H9 (cell line): ENCODE data around the gene NUP210. TPM values are rescaled to one million over a fixed set of nuclear protein-coding genes. Genes with fewer than 3 reads are reported as not detected.
A peak's percentile ranks its signal among the peaks of the same experiment; 100 is the strongest.

Experiments used
- DNase-seq: peaks from one replicate; pipeline ENCODE4 v3.0.0-alpha.2; 2017
- H2AFZ ChIP-seq: one replicate; pipeline ENCODE4 v1.6.1; 2013; ENCODE audit warnings: mild to moderate bottlenecking, low read length, control low read depth, moderate library complexity
- H2AK5ac ChIP-seq: 2 replicates; pipeline ENCODE4 v1.6.1; 2013; ENCODE audit warnings: low read length, control low read depth, mixed read lengths; ENCODE audit not compliant: insufficient read length
- H2BK120ac ChIP-seq: one replicate; pipeline ENCODE4 v1.6.1; 2013; ENCODE audit warnings: low read depth, mild to moderate bottlenecking, low read length, control low read depth, inconsistent platforms; ENCODE audit not compliant: poor library complexity, severe bottlenecking
- H2BK12ac ChIP-seq: 2 replicates; pipeline ENCODE4 v1.6.1; 2013; ENCODE audit warnings: low read length, control low read depth, mixed read lengths, low read depth; ENCODE audit not compliant: insufficient read length
- H2BK15ac ChIP-seq: 2 replicates; pipeline ENCODE4 v1.6.1; 2013; ENCODE audit warnings: low read depth, low read length, control low read depth
- H2BK20ac ChIP-seq: one replicate; pipeline ENCODE4 v1.6.1; 2013; ENCODE audit warnings: low read depth, mild to moderate bottlenecking, low read length, control low read depth, inconsistent platforms; ENCODE audit not compliant: poor library complexity, severe bottlenecking
- H2BK5ac ChIP-seq: 2 replicates; pipeline ENCODE4 v1.6.1; 2013; ENCODE audit warnings: low read length, control low read depth, mixed read lengths; ENCODE audit not compliant: insufficient read length
- H3K14ac ChIP-seq: 2 replicates; pipeline ENCODE4 v1.6.1; 2013; ENCODE audit warnings: low read length, control low read depth; ENCODE audit not compliant: insufficient read depth
- H3K18ac ChIP-seq: 2 replicates; pipeline ENCODE4 v1.6.1; 2013; ENCODE audit warnings: low read depth, mild to moderate bottlenecking, mixed read lengths, low read length, control low read depth; ENCODE audit not compliant: insufficient read length
- H3K23ac ChIP-seq: 2 replicates; pipeline ENCODE4 v1.6.1; 2013; ENCODE audit warnings: low read length, control low read depth, mixed read lengths, low read depth; ENCODE audit not compliant: insufficient read length
- H3K23me2 ChIP-seq: 2 replicates; pipeline ENCODE4 v1.6.1; 2013; ENCODE audit warnings: low read depth, mild to moderate bottlenecking, mixed read lengths, low read length, control low read depth; ENCODE audit not compliant: insufficient read length, poor library complexity, severe bottlenecking
- H3K27ac ChIP-seq: 2 replicates; pipeline ENCODE4 v1.5.1; 2013; ENCODE audit warnings: low read length, control low read depth, mixed read lengths, low read depth; ENCODE audit not compliant: insufficient read length
- H3K27me3 ChIP-seq: 2 replicates; pipeline ENCODE4 v1.6.1; 2013; ENCODE audit warnings: low read length, control low read depth, inconsistent platforms; ENCODE audit not compliant: insufficient read depth
- H3K4ac ChIP-seq: 2 replicates; pipeline ENCODE4 v1.6.1; 2013; ENCODE audit warnings: low read depth, mild to moderate bottlenecking, control low read depth, inconsistent platforms, low read length, moderate library complexity
- H3K4me1 ChIP-seq: 2 replicates; pipeline ENCODE4 v1.6.1; 2013; ENCODE audit warnings: low read length, control low read depth, inconsistent platforms; ENCODE audit not compliant: insufficient read depth
- H3K4me2 ChIP-seq: 2 replicates; pipeline ENCODE4 v1.6.1; 2013; ENCODE audit warnings: low read length, control low read depth, mixed read lengths; ENCODE audit not compliant: insufficient read length, insufficient read depth
- H3K56ac ChIP-seq: 2 replicates; pipeline ENCODE4 v1.6.1; 2013; ENCODE audit warnings: low read depth, mild to moderate bottlenecking, mixed read lengths, low read length, control low read depth; ENCODE audit not compliant: insufficient read length
- H3K79me1 ChIP-seq: 2 replicates; pipeline ENCODE4 v1.6.1; 2013; ENCODE audit warnings: low read depth, mild to moderate bottlenecking, moderate library complexity, low read length, control low read depth, inconsistent platforms; ENCODE audit not compliant: insufficient read depth, poor library complexity, severe bottlenecking
- H3K79me2 ChIP-seq: 2 replicates; pipeline ENCODE4 v1.6.1; 2013; ENCODE audit warnings: low read length, control low read depth, inconsistent platforms; ENCODE audit not compliant: insufficient read depth
- H3K9ac ChIP-seq: 2 replicates; pipeline ENCODE4 v1.6.1; 2013; ENCODE audit warnings: low read length, control low read depth, mixed read lengths; ENCODE audit not compliant: insufficient read length; ENCODE audit errors: extremely low read depth
- H3K9me3 ChIP-seq: one replicate; pipeline ENCODE4 v1.6.1; 2013; ENCODE audit warnings: low read depth, low read length, inconsistent platforms; ENCODE audit not compliant: control insufficient read depth
- H3T11ph ChIP-seq: one replicate; pipeline ENCODE4 v1.6.1; 2013; ENCODE audit warnings: mild to moderate bottlenecking, low read length, control low read depth, inconsistent platforms
- H4K20me1 ChIP-seq: one replicate; pipeline ENCODE4 v1.6.1; 2013; ENCODE audit not compliant: control insufficient read depth, insufficient read length, insufficient read depth
- H4K5ac ChIP-seq: 2 replicates; pipeline ENCODE4 v1.6.1; 2013; ENCODE audit warnings: low read depth, mild to moderate bottlenecking, mixed read lengths, low read length, control low read depth; ENCODE audit not compliant: insufficient read length
- H4K8ac ChIP-seq: replicated peaks from 2 replicates; pipeline ENCODE4 v1.6.1; 2013; ENCODE audit warnings: low read length, control low read depth, mixed read lengths, low read depth; ENCODE audit not compliant: insufficient read length
- H4K91ac ChIP-seq: 2 replicates; pipeline ENCODE4 v1.6.1; 2013; ENCODE audit warnings: low read depth, mild to moderate bottlenecking, moderate library complexity, mixed read lengths, low read length, control low read depth; ENCODE audit not compliant: insufficient read length
- H3K27ac Mint-ChIP-seq, 3 experiments: 2 replicates in 2 of 3; 3 replicates in 1 of 3; pipeline ENCODE4 v1.8.0; 2020 to 2021; ENCODE audit warnings: mixed read lengths in 3 of 3, mild to moderate bottlenecking in 1 of 3, moderate library complexity in 1 of 3
- H3K27me3 Mint-ChIP-seq: 2 replicates; pipeline ENCODE4 v1.8.0; 2021; ENCODE audit warnings: low read depth, mild to moderate bottlenecking, moderate library complexity, mixed read lengths
- H3K36me3 Mint-ChIP-seq, 3 experiments: 2 replicates in 2 of 3; 3 replicates in 1 of 3; pipeline ENCODE4 v1.8.0; 2020 to 2021; ENCODE audit warnings: low read depth in 3 of 3, mixed read lengths in 3 of 3; ENCODE audit not compliant: insufficient read depth in 1 of 3
- H3K4me1 Mint-ChIP-seq, 2 experiments: 2 replicates each; pipeline ENCODE4 v1.8.0; 2020; ENCODE audit warnings: mixed read lengths in 2 of 2
- H3K4me3 Mint-ChIP-seq, 2 experiments: 2 replicates in 1 of 2; 3 replicates in 1 of 2; pipeline ENCODE4 v1.8.0; 2020 to 2021; ENCODE audit warnings: mild to moderate bottlenecking in 2 of 2, mixed read lengths in 2 of 2, moderate library complexity in 1 of 2
- H3K9me3 Mint-ChIP-seq, 2 experiments: 2 replicates in 1 of 2; 3 replicates in 1 of 2; pipeline ENCODE4 v1.8.0; 2020; ENCODE audit warnings: mild to moderate bottlenecking in 2 of 2, mixed read lengths in 2 of 2, moderate library complexity in 1 of 2
- CTCF ChIP-seq: fragments of 200-600 bp; sonication (generic); conservative IDR thresholded peaks from 3 replicates; pipeline ENCODE4 v1.8.0; 2021; ENCODE audit warnings: antibody characterized with exemption, mild to moderate bottlenecking
- WGBS: extraction: QIAGEN DNeasy Blood & Tissue Kit; methylation state at CpG from one replicate; pipeline ENCODE4 v1.1.7; 2013; ENCODE audit warnings: missing lambda C conversion rate, low lambda C conversion rate, mixed read lengths; ENCODE audit not compliant: insufficient read length; ENCODE audit errors: extremely low coverage; 5-methylcytosine and 5-hydroxymethylcytosine counted together
- total RNA-seq: library from RNA; stranded (reverse); gene quantifications from 2 replicates; pipeline ENCODE4 v1.2.1, GENCODE V29; 2021

Gene NUP210
- total RNA-seq, 1 experiment from 2014 or later = 48.8 TPM

- H3K14ac ChIP-seq = no peak overlapping the region; the same call in 1 of the 2 replicates
- H4K8ac ChIP-seq = no peak overlapping the region
- no peak overlapping the region for H3K4me2 ChIP-seq
- no peak for DNase-seq
- no peak overlapping the region for H3K4ac ChIP-seq
- no peak overlapping the region for H3K23ac ChIP-seq
- H3K4me1 ChIP-seq = no peaks in the 10 kb centered on the region; the same call in 1 of the 2 replicates
- no peak overlapping the region for H2BK15ac ChIP-seq
- H3K9me3 ChIP-seq = no peaks in the 10 kb centered on the region
- H2AK5ac ChIP-seq = no peak overlapping the region
- no peak for TF ChIP-seq CTCF
- H3K27ac ChIP-seq = no peak overlapping the region
- H3K23me2 ChIP-seq = no peaks in the 10 kb centered on the region
- no peak overlapping the region for H3K4me3 Mint-ChIP-seq
- peaks cover 0 to 9% of the 10 kb centered on the region in 2 experiments; a peak in 2 of 4 replicates for H3K4me1 Mint-ChIP-seq
- no peak overlapping the region for H2BK20ac ChIP-seq
- H3K27me3 Mint-ChIP-seq = peaks cover 1% of the 10 kb centered on the region; the same call in 1 of the 2 replicates
- H4K5ac ChIP-seq = no peak overlapping the region
- peaks cover 28 to 46% (median 35%) of the 10 kb centered on the region in 3 experiments for H3K36me3 Mint-ChIP-seq
- no peak overlapping the region for H4K91ac ChIP-seq
- H3K79me2 ChIP-seq = no peaks in the 10 kb centered on the region
- no CpG with 5 or more reads among the region's 17 CpGs for WGBS
- no peaks in the 10 kb centered on the region for H3K27me3 ChIP-seq
- no peaks in the 10 kb centered on the region for H3K9me3 Mint-ChIP-seq
- H2BK5ac ChIP-seq = no peak overlapping the region
- no peak overlapping the region for H2BK120ac ChIP-seq
- no peak overlapping the region for H2BK12ac ChIP-seq
- no peak overlapping the region for H3K9ac ChIP-seq
- H3K18ac ChIP-seq = no peak overlapping the region
- H3K79me1 ChIP-seq = no peaks in the 10 kb centered on the region
- no peak overlapping the region for H3T11ph ChIP-seq
- no peak overlapping the region for H3K56ac ChIP-seq
- H4K20me1 ChIP-seq = no peaks in the 10 kb centered on the region
- no peak overlapping the region for H2AFZ ChIP-seq
- peak overlapping the region; percentile 8 to 19 (median 16); a peak in 1 of 7 replicates for H3K27ac Mint-ChIP-seq
These were observed 48.7 kb downstream of the NUP210 start for GRCh38 chr3:13371100-13372075.
